ENCODE results near the gene MTMR2.

GRCh38 chr11:95950905-95951304 is 27.0 kb upstream of the MTMR2 start:
- TF ChIP-seq JUND (IDR thresholded peaks at IDR 0.05) (no peak), CTCF (IDR thresholded peaks at IDR 0.05) (no peak), FOSL2 (IDR thresholded peaks at IDR 0.05; ENCODE audit: borderline replicate concordance, low read depth) (no peak), SMC3 (IDR thresholded peaks at IDR 0.05; ENCODE audit: low read depth, low read length) (no peak), USF2 (IDR thresholded peaks at IDR 0.05; ENCODE audit: borderline replicate concordance, low read depth, low read length) (no peak), RFX5 (IDR thresholded peaks at IDR 0.05; ENCODE audit: low read length) (no peak), SIN3A (IDR thresholded peaks at IDR 0.05; ENCODE audit: borderline replicate concordance, low read depth, low read length) (no peak), REST (IDR thresholded peaks at IDR 0.05; ENCODE audit: low read depth, low read length) (no peak)
